ENCODE data around the gene FGF11.

FGF11 gene

GRCh38 chr17:7435676-7436555, 3.4 kb upstream of the FGF11 start:
- DNase-seq = peak; percentile 62

- DNase-seq = peak; percentile 91
Observed at GRCh38 chr17:7436556-7437368, 2.5 kb upstream of the FGF11 start.

DNA sequence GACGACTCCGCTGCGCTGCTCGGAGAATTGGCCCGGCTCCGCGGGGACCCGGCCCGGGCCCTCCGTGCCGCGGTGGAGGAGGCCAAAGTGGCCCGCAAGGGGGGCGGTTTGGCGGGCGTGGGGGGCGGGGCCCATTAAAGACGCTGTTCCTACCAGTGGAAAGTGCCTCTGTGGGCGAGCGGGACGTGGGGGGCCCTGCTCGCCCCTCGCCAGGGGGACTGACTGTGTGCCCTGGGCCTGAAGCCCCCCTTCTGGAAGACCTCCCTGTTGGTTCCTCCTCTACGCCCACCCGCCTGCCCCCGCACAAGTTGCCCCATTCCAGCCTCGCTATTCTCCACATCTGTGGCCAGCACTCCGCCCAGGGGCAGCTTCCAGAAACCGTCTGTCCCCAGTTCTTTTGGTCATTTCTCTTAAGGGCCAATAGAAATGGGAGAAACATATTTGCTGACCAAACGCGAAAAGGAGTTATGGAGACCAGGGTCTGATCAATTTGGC, 1.9 kb upstream of the FGF11 start:
- peak; percentile 32 for DNase-seq

- DNase-seq = peak; percentile 78
Observed at GRCh38 chr17:7437950-7438614, 1.2 kb upstream of the FGF11 start.

DNA sequence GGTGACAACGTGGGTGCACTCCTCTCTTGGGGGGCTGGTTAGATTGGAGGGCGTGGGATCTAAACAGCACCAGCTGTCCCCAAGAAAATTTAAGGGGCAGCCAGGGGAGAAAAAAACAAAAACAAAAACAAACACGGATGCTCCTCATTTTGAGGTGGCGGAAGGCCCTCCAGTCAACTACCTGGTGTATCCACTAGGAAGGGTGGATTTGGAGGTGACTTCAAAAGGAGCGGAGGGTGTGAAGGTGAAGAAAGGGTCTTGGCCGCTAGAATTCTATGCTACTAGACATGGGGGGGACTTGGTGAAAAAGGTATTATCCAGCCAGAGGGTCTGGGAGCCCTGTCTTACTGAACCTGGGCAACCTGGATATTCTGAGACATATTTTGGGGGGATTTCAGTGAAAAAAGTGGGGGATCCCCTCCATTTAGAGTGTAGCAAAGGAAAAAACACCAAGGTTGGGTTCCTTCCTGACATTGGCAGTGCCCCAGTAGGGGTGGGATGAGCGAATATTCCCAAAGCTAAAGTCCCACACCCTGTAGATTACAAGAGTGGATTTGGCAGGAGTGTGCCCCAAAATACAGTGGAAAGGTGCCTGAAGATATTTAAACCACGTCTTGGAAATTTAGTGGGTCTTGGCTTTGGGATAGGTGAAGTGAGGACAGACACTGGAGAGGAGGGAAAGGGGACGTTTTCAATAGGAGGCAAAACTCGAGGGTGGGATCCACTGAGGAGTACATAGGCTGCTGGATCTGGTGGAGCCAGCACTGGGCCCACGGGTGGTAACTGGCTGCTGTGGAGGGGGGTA, 454 bp upstream of the FGF11 start:
- no peak for DNase-seq

DNA sequence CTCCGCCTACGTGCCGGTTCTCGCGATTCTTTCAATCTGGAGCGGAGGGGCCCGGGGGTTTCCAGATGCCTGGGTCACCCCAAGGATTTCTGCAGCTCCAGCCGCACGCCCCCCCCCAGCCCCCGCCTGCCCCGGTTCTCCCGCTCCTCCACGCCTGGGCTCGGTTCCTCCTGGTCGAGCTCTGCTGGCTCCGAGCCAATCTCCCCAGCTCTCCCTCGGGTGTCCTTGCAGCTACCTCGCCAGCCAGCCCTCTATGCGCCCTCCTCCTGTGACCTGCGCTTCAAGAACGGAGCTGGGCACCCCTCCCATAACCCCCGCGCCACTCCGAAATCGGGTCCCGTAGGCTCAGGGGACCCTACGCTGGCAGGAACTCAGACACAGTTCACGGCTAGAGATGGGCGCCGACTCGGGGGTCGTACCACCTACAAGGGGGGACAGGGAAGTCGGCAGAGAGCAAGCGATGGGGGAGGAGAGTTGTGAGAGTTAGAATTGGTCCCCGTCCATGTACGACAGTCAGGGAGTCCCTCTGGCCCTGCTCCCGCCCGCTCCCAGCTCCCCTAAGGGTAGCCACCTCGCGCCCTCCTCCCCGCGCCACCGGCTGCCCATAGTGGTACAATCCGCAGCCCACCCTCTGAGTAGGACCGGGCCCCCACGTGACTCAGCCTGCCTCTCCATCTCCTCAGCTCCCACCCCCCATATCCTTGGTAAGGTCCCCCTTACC, 961 bp downstream of the FGF11 start:
- peak; percentile 95 for DNase-seq

DNA sequence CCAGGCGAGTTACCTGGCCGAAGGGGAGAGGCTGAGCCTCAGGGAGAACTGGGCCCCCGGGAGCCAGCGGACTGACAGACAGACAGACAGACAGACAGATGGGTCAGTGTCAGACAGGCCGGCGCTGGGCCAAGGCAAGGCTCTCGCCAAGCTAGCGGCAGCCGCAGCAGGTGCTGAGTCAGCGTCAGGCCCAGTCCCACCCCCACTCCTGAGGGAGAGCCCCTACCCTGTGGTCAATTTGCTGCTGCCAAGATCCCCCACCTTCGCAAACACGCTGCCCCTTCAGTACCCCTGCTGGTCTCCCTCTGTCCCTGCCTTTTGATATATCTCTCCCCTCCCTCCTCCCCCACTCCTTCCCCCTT, 1.5 kb downstream of the FGF11 start:
- DNase-seq = no peak

DNA sequence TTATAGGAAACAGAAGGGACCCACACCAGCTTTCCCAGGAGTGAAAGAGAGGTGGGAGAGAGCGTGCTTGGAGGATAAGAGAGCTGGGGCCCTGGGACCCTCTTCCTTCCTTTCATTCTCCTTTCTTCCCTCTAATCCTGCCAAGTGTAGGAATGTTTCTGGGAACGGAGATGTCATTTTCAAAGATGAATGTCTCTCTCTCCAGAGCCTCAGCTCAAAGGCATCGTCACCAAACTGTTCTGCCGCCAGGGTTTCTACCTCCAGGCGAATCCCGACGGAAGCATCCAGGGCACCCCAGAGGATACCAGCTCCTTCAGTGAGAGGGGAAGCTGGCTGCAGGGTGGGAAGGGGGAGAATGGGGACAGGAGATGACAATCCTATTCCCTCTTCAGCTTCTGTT, 2.0 kb downstream of the FGF11 start:
- DNase-seq = no peak

DNA sequence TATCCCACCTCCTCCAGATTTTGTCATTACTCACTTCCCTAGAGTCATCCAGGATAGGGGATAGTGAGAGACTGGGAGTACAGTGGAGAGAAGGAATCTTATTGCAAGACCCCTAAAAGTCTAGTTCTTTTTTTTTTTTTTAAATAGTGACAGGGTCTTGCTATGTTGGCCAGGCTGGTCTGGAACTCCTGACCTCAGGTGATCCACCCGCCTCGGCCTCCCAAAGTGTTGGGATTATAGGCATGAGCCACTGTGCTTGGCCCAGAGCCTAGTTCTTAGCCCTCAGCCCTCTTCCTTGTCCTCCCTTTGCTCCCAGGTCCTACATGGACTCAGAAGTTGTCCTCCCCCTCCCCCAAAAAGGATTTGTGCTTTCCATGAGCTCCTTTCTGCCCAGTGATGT, 2.8 kb downstream of the FGF11 start:
- no peak for DNase-seq

DNA sequence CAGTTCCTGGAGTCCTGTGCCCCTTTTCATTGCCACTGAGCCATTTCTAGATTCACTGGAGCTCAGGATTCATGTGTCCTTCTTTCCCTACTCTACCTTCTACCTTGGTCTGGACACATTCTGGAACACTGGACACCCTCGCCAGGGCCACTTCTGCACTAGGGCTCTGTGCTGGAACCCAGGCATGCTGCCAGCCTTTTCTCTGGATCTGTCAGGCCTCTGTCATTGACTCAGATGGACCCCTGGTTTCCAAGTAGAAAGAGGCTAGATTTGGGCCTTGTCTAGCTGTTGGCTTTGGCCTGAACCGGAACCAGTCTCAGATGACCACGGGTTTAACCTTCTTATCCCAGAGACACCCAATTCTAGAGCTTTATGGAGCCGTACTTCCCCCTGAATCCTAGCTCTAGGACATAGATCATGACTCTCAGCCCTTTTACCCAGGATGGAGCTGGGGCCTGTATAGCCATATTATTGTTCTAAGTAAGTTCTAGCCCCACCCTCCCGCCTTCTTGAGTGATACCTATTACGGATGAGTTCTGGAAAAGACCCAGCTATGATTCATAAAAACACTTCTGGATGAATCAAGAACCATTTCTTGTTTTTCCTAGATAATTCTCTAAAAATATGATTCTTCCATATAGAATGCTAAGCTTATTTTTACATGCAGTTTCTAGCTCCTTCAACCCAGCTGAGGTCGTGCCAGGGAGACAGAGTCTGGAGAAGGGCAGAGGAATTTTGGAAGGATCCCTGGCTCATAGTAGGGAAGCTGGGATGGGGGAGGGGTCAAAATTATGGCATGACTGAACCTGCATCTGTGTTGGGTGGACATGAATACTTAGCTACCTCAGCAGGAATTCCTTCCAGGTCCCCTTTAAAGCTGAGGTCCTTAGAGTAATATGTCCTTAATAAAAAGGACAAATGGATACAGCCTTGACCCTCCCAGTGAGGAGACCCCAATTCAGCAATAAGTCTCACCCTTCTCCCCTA, 4.5 kb downstream of the FGF11 start:
- no peak for DNase-seq

- peak; percentile 74 for DNase-seq
Observed at GRCh38 chr17:7444682-7445618, 5.6 kb downstream of the FGF11 start, which contains the start of gene CHRNB1. Gene CHRNB1, plus strand, starts transcription at chr17:7445061. Its CDS starts 67 bp downstream, at chr17:7445128.

- no peak for DNase-seq
Observed at GRCh38 chr17:7445619-7445968, 6.3 kb downstream of the FGF11 start.

DNA sequence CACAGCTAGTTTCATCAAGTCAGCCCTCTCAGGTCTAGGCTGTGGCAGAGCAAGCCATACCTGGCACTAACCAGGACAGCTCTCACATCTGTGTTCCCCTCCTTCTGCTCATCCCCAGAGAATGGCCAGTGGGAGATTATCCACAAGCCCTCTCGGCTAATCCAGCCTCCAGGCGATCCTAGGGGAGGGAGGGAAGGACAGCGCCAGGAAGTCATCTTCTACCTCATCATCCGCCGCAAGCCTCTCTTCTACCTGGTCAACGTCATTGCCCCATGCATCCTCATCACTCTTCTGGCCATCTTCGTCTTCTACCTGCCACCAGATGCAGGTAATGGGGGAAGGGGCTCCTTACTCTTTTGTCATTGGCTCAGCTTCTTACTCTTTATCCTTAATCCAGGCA, 9.1 kb downstream of the FGF11 start:
- no peak for DNase-seq

- no peak for DNase-seq
Observed at GRCh38 chr17:7459961-7460545, 20.7 kb downstream of the FGF11 start.

- DNase-seq = no peak
Observed at GRCh38 chr17:7460850-7461660, 21.7 kb downstream of the FGF11 start.

GRCh38 chr17:7462474-7463371, 23.4 kb downstream of the FGF11 start:
- DNase-seq = no peak

GRCh38 chr17:7463372-7463846, 24.1 kb downstream of the FGF11 start:
- DNase-seq = no peak

Measured in retina (tissue), 1 donor.